ENCODE results near the gene RABL6. TPM values are rescaled to one million over a fixed set of nuclear protein-coding genes. Genes with fewer than 3 reads are reported as not detected.
"Not testable (repeated sequence)": the region's sequence is repeated elsewhere in the genome, so short reads cannot be mapped to it uniquely, and the experiment has no call there.

The RABL6 gene
- polyA plus RNA-seq, 1 experiment = 35.4 TPM

GRCh38 chr9:136868644-136869043, 60.9 kb downstream of the RABL6 start:
- ChIA-PET CTCF (interaction anchor here (0.6 kb wide), 1 partner anchor 28 kb away, joined by 4 read pairs; no protein-coding TSS in a partner anchor), POLR2A (no interaction called here)
- Histone ChIP-seq H3K27ac (ENCODE audit: low read depth, low read length) (no peak overlapping the region), H3K9me3 (ENCODE audit: control insufficient read depth, insufficient read depth, low read length) (peaks cover 45% of the 10 kb centered on the region), H3K4me3 (ENCODE audit: low read depth, low read length) (no peak overlapping the region), H3K27me3 (ENCODE audit: control insufficient read depth, insufficient read depth, low read length) (no peaks in the 10 kb centered on the region)
- no peak for DNase-seq (ENCODE audit: low read depth, low spot score)
- no peak for TF ChIP-seq CTCF (IDR thresholded peaks at IDR 0.05; ENCODE audit: low read depth, low read length)

GRCh38 chr9:136869611-136870010, 61.9 kb downstream of the RABL6 start:
- CTCF ChIA-PET = interaction anchor here (0.7 kb wide), 1 partner anchor 27 kb away, joined by 3 read pairs; no protein-coding TSS in a partner anchor
- H3K27me3 ChIP-seq (ENCODE audit: control insufficient read depth, insufficient read depth, low read length); POLR2A ChIA-PET: not testable (repeated sequence)

GRCh38 chr9:136875155-136875554, 67.4 kb downstream of the RABL6 start:
- POLR2A ChIA-PET = interaction anchor here (0.7 kb wide), 1 partner anchor 326 kb away, joined by 3 read pairs; no protein-coding TSS in a partner anchor
- DNase-seq (ENCODE audit: low read depth, low spot score) = no peak
- CTCF ChIA-PET = no interaction called here

More at GRCh38 chr9:136869611-136870010, 61.9 kb downstream of the RABL6 start:
- not testable (repeated sequence) for DNase-seq (ENCODE audit: low read depth, low spot score); H3K4me3 ChIP-seq (ENCODE audit: low read depth, low read length); H3K27ac ChIP-seq (ENCODE audit: low read depth, low read length)
- peaks cover 47% of the 10 kb centered on the region for H3K9me3 ChIP-seq (ENCODE audit: control insufficient read depth, insufficient read depth, low read length)

GRCh38 chr9:136876476-136876875, 68.7 kb downstream of the RABL6 start:
- Histone ChIP-seq H3K4me3 (ENCODE audit: low read depth, low read length) (no peak overlapping the region), H3K27me3 (ENCODE audit: control insufficient read depth, insufficient read depth, low read length) (peaks cover 7% of the 10 kb centered on the region), H3K9me3 (ENCODE audit: control insufficient read depth, insufficient read depth, low read length) (peaks cover 15% of the 10 kb centered on the region), H3K27ac (ENCODE audit: low read depth, low read length) (no peak overlapping the region)
- TF ChIP-seq CTCF (IDR thresholded peaks at IDR 0.05; ENCODE audit: low read depth, low read length) = no peak
- ChIA-PET POLR2A (no interaction called here), CTCF (no interaction called here)
- no peak for DNase-seq (ENCODE audit: low read depth, low spot score)

More at GRCh38 chr9:136875155-136875554, 67.4 kb downstream of the RABL6 start:
- no peak overlapping the region for H3K4me3 ChIP-seq (ENCODE audit: low read depth, low read length)
- H3K27ac ChIP-seq (ENCODE audit: low read depth, low read length) = no peak overlapping the region
- H3K9me3 ChIP-seq (ENCODE audit: control insufficient read depth, insufficient read depth, low read length) = peaks cover 24% of the 10 kb centered on the region
- peaks cover 7% of the 10 kb centered on the region for H3K27me3 ChIP-seq (ENCODE audit: control insufficient read depth, insufficient read depth, low read length)
- TF ChIP-seq CTCF (IDR thresholded peaks at IDR 0.05; ENCODE audit: low read depth, low read length) = no peak

GRCh38 chr9:136880651-136881050, 72.9 kb downstream of the RABL6 start:
- H3K27ac ChIP-seq (ENCODE audit: low read depth, low read length) = no peak overlapping the region
- TF ChIP-seq CTCF (IDR thresholded peaks at IDR 0.05; ENCODE audit: low read depth, low read length) = no peak
- DNase-seq (ENCODE audit: low read depth, low spot score) = no peak
- CTCF ChIA-PET = no interaction called here
- H3K9me3 ChIP-seq (ENCODE audit: control insufficient read depth, insufficient read depth, low read length) = no peaks in the 10 kb centered on the region; the same call in 1 of the 2 replicates
- H3K27me3 ChIP-seq (ENCODE audit: control insufficient read depth, insufficient read depth, low read length) = peaks cover 7% of the 10 kb centered on the region
- no peak overlapping the region for H3K4me3 ChIP-seq (ENCODE audit: low read depth, low read length)
- POLR2A ChIA-PET = no interaction called here
